Measurements from ENCODE around the gene SLC34A3.

Gene SLC34A3

GRCh38 chr9:137278061-137278701, 47.5 kb downstream of the SLC34A3 start:
- DNase-seq: no peak

- no peak for DNase-seq
Observed at GRCh38 chr9:137278721-137279711, 48.3 kb downstream of the SLC34A3 start.

- no peak for DNase-seq
Observed at GRCh38 chr9:137279741-137280473, 49.2 kb downstream of the SLC34A3 start.

- DNase-seq: no peak
Observed at GRCh38 chr9:137280474-137281344, 50.0 kb downstream of the SLC34A3 start.

- no peak for DNase-seq
Observed at GRCh38 chr9:137281345-137282116, 50.8 kb downstream of the SLC34A3 start.
